OCI-LY7 (cell line): ENCODE measurements around the gene ACBD5. TPM values are rescaled to one million over a fixed set of nuclear protein-coding genes. Genes with fewer than 3 reads are reported as not detected.
"Not testable (repeated sequence)": the region's sequence is repeated elsewhere in the genome, so short reads cannot be mapped to it uniquely, and the experiment has no call there.

Experiments used
- BruUV-seq: library from RNA; stranded (reverse); fragments of 400-500 nt; replicated peaks from 2 replicates; lab custom pipeline; 2021; lab: Mats Ljungman, UMichigan
- CTCF ChIA-PET: fragments of 300-600 bp; sonication (Branson Sonifier 250); formaldehyde crosslinking; loops from one replicate; lab custom pipeline; 2022; ENCODE audit warnings: antibody characterized with exemption; ENCODE audit not compliant: unreplicated experiment; lab: Charles Lee
- POLR2A ChIA-PET: fragments of 300-600 bp; sonication (Branson Sonifier 250); formaldehyde crosslinking; loops from one replicate; lab custom pipeline; 2022; ENCODE audit warnings: antibody characterized with exemption; lab: Charles Lee
- DNase-seq: peaks from one replicate; pipeline ENCODE4 v3.0.0-alpha.2; 2015; ENCODE audit warnings: low spot score
- H2AFZ ChIP-seq: fragments of 200-600 bp; sonication (generic), shearing (Covaris generic); 2 replicates; pipeline ENCODE4 v1.6.1; 2014; ENCODE audit warnings: mild to moderate bottlenecking, antibody characterized with exemption, low read length, moderate library complexity
- H3K27ac ChIP-seq: fragments of 200-600 bp; sonication (generic); 2 replicates; pipeline ENCODE4 v1.5.1; 2014; ENCODE audit warnings: mixed run types, low read depth, mild to moderate bottlenecking, moderate library complexity, low read length, inconsistent platforms; ENCODE audit not compliant: poor library complexity, severe bottlenecking
- H3K36me3 ChIP-seq: fragments of 200-600 bp; sonication (generic); 2 replicates; pipeline ENCODE4 v1.6.1; 2014; ENCODE audit warnings: mild to moderate bottlenecking, antibody characterized with exemption, low read length, moderate library complexity, mixed read lengths; ENCODE audit not compliant: insufficient read depth
- H3K4me1 ChIP-seq: fragments of 200-600 bp; sonication (generic); 2 replicates; pipeline ENCODE4 v1.5.1; 2014; ENCODE audit warnings: mild to moderate bottlenecking, low read length; ENCODE audit not compliant: insufficient read depth, poor library complexity, severe bottlenecking
- H3K4me2 ChIP-seq: fragments of 200-600 bp; sonication (generic); 2 replicates; pipeline ENCODE4 v1.6.1; 2014; ENCODE audit warnings: mild to moderate bottlenecking, low read length
- H3K4me3 ChIP-seq: fragments of 200-600 bp; sonication (generic); 2 replicates; pipeline ENCODE4 v1.5.1; 2014; ENCODE audit warnings: mild to moderate bottlenecking, low read depth, low read length; ENCODE audit not compliant: poor library complexity, severe bottlenecking
- H3K79me2 ChIP-seq: fragments of 200-600 bp; sonication (generic); 2 replicates; pipeline ENCODE4 v1.6.1; 2016; ENCODE audit warnings: low read depth, mild to moderate bottlenecking, low read length, moderate library complexity, mixed read lengths; ENCODE audit not compliant: insufficient read depth
- H3K9me2 ChIP-seq: fragments of 200-600 bp; sonication (generic); 2 replicates; pipeline ENCODE4 v1.6.1; 2016; ENCODE audit warnings: mild to moderate bottlenecking, low read length, mixed read lengths; ENCODE audit not compliant: insufficient read depth
- H3K9me3 ChIP-seq: fragments of 200-600 bp; sonication (generic); 2 replicates; pipeline ENCODE4 v1.6.1; 2014; ENCODE audit warnings: mild to moderate bottlenecking, mixed run types, low read length, mixed read lengths
- H4K20me1 ChIP-seq: fragments of 200-600 bp; sonication (generic); 2 replicates; pipeline ENCODE4 v1.6.1; 2014; ENCODE audit warnings: mild to moderate bottlenecking, antibody characterized with exemption, low read length, moderate library complexity, mixed read lengths; ENCODE audit not compliant: insufficient read depth
- EZH2phosphoT487 ChIP-seq: fragments of 200-600 bp; sonication (generic); IDR thresholded peaks from 2 replicates; pipeline ENCODE4 v1.6.1; 2018; ENCODE audit warnings: low read depth, borderline replicate concordance, mild to moderate bottlenecking, mixed run types, antibody characterized with exemption, low read length, moderate library complexity, mixed read lengths
- intact Hi-C: fragments of 100-400 bp; cut with micrococcal nuclease; formaldehyde crosslinking; loops from one replicate; pipeline ENCODE4 v1.10.0; 2022; ENCODE audit not compliant: unreplicated experiment
- total RNA-seq, 2 experiments: library from RNA; depleted of rRNA in 1 of 2; stranded (reverse); fragments of >200 nt in 1 of 2; shearing (Covaris generic) in 1 of 2; gene quantifications; 2 replicates each; pipeline ENCODE4 v1.2.3, GENCODE V29; 2014 to 2022
- TF ChIP-seq, protein P1 (sequence below): fragments of 200-600 bp; sonication (generic); conservative IDR thresholded peaks from 2 replicates; pipeline ENCODE4 v1.5.1; 2014; ENCODE audit warnings: mild to moderate bottlenecking, antibody characterized with exemption, low read length, moderate library complexity, mixed read lengths

The ACBD5 gene
- total RNA-seq, 2 experiments from 2014 or later, result 10.8 to 20.0 TPM

DNA sequence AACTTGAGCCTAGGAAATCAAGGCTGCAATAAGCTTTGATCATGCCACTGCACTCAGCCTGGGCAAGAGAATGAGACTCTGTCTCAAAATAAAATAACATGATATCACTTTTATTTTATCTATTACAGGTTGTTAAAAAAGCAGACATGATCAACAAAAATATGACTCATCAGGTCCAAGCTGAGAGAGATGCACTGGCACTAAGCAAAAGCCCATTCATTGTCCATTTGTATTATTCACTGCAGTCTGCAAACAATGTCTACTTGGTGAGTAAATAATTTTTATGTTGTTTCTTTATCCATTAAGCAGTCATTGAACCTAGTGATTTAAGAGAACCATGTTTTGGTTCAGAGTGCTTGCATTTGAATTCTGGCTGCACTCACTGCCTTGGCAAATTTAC lies 82.2 kb downstream of the ACBD5 start:
- Histone ChIP-seq H3K4me2 (peak overlapping the region; percentile 88), H3K36me3 (peaks cover 77% of the 10 kb centered on the region), H3K4me3 (peak overlapping the region; percentile 33), H3K9me3 (no peaks in the 10 kb centered on the region), H4K20me1 (peaks cover 13% of the 10 kb centered on the region), H3K79me2 (peaks cover 60% of the 10 kb centered on the region), H3K9me2 (no peaks in the 10 kb centered on the region), H2AFZ (no peak overlapping the region), H3K4me1 (peaks cover 20% of the 10 kb centered on the region), H3K27ac (no peak overlapping the region)
- no TSS peak for BruUV-seq
- no peak for DNase-seq
- intact Hi-C loops, result loop anchor here (10.0 kb wide), 2 partner anchors 294 to 464 kb away; partner anchors contain the start of genes ABI1 and PDSS1
- TF ChIP-seq, protein P1, sequence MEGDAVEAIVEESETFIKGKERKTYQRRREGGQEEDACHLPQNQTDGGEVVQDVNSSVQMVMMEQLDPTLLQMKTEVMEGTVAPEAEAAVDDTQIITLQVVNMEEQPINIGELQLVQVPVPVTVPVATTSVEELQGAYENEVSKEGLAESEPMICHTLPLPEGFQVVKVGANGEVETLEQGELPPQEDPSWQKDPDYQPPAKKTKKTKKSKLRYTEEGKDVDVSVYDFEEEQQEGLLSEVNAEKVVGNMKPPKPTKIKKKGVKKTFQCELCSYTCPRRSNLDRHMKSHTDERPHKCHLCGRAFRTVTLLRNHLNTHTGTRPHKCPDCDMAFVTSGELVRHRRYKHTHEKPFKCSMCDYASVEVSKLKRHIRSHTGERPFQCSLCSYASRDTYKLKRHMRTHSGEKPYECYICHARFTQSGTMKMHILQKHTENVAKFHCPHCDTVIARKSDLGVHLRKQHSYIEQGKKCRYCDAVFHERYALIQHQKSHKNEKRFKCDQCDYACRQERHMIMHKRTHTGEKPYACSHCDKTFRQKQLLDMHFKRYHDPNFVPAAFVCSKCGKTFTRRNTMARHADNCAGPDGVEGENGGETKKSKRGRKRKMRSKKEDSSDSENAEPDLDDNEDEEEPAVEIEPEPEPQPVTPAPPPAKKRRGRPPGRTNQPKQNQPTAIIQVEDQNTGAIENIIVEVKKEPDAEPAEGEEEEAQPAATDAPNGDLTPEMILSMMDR, result no peak
- TF ChIP-seq EZH2phosphoT487, result no peak
- ChIA-PET POLR2A (interaction anchor here (0.6 to 0.7 kb wide), 2 partner anchors 15 to 128 kb away, joined by 3 read pairs; no protein-coding TSS in a partner anchor), CTCF (no interaction called here)

DNA sequence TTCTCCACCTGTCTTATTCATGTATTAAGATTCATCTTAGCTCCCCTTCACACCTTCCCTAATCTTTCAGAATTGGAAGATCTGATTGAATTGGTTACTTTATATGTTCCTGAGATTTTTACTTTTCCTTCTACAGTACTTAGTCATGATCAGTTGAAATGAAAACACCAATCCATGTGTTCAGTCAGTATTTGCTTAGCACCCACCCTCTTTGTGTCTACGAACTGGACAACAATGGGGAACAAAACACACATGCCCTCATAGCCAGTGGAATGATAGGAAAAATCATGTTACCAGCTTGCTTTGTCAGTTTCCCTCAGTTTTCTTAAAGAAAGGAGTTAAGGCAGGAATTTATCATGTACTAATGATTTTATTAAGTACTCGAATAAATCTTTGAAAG lies 83.4 kb downstream of the ACBD5 start:
- no peak for DNase-seq
- no TSS peak for BruUV-seq
- CTCF ChIA-PET, result no interaction called here
- POLR2A ChIA-PET, result interaction anchor here (0.7 to 1.5 kb wide), 5 partner anchors 12 to 82 kb away, joined by 3 to 9 read pairs (median 4); no protein-coding TSS in a partner anchor
- H2AFZ ChIP-seq, result no peak overlapping the region
- H3K79me2 ChIP-seq, result peaks cover 72% of the 10 kb centered on the region
- H3K4me3 ChIP-seq, result peak overlapping the region; percentile 96
- H3K27ac ChIP-seq, result no peak overlapping the region
- H3K36me3 ChIP-seq, result peaks cover 67% of the 10 kb centered on the region
- peak overlapping the region; percentile 88 for H3K4me2 ChIP-seq
- peaks cover 30% of the 10 kb centered on the region for H3K4me1 ChIP-seq
- no peak for TF ChIP-seq EZH2phosphoT487
- TF ChIP-seq, protein P1, result no peak
- H4K20me1 ChIP-seq, result peaks cover 26% of the 10 kb centered on the region
- intact Hi-C loops, result loop anchor here (10.0 kb wide), 2 partner anchors 292 to 462 kb away; partner anchors contain the start of genes ABI1 and PDSS1
- H3K9me3 ChIP-seq, result no peaks in the 10 kb centered on the region
- H3K9me2 ChIP-seq, result no peaks in the 10 kb centered on the region

DNA sequence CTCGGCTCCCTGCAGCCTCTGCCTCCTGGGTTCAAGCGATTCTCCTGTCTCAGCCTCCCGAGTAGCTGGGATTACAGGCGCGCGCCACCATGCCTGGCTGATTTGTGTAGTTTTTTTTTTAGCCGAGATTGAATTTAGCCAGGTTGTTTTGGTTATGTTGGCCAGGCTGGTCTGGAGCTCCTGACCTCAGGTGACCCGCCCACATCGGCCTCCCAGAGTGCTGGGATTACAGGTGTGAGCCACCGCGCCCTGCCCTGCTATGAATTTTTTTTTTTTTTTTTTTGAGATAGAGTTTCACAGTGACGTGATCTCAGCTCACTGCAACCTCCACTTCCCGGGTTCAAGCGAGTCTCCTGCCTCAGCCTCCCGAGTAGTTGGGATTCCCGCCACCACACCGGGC lies 84.0 kb downstream of the ACBD5 start:
- Histone ChIP-seq H3K79me2 (peaks cover 78% of the 10 kb centered on the region), H3K4me3 (peak overlapping the region; percentile 96), H3K4me2 (peak overlapping the region; percentile 88), H3K4me1 (peaks cover 34% of the 10 kb centered on the region), H3K27ac (peak overlapping the region; percentile 96), H3K36me3 (peaks cover 62% of the 10 kb centered on the region), H4K20me1 (peaks cover 26% of the 10 kb centered on the region)
- POLR2A ChIA-PET, result interaction anchor here (0.6 to 1.5 kb wide), 7 partner anchors 13 to 86 kb away, joined by 3 to 9 read pairs (median 4); no protein-coding TSS in a partner anchor
- H2AFZ ChIP-seq, DNase-seq, CTCF ChIA-PET, H3K9me3 ChIP-seq, H3K9me2 ChIP-seq, BruUV-seq: not testable (repeated sequence)
- intact Hi-C loops, result loop anchor here (10.0 kb wide), 2 partner anchors 292 to 462 kb away; partner anchors contain the start of genes ABI1 and PDSS1
